Nephron progenitor cell (in vitro differentiated cells): ENCODE results near the gene NOS1AP.

Source experiments
- DNase-seq: peaks from one replicate; pipeline ENCODE4 v3.0.0; 2021
- H3K27ac Mint-ChIP-seq: 2 replicates; pipeline ENCODE4 v1.8.0; 2021; ENCODE audit warnings: mild to moderate bottlenecking, moderate library complexity, mixed read lengths
- H3K27me3 Mint-ChIP-seq: 2 replicates; pipeline ENCODE4 v1.8.0; 2021; ENCODE audit warnings: mild to moderate bottlenecking, low read depth, mixed read lengths; ENCODE audit not compliant: poor library complexity
- H3K36me3 Mint-ChIP-seq: 2 replicates; pipeline ENCODE4 v1.8.0; 2021; ENCODE audit warnings: low read depth, mixed read lengths
- H3K4me1 Mint-ChIP-seq: 2 replicates; pipeline ENCODE4 v1.8.0; 2021; ENCODE audit warnings: mixed read lengths
- H3K4me3 Mint-ChIP-seq: 2 replicates; pipeline ENCODE4 v1.8.0; 2021; ENCODE audit warnings: mild to moderate bottlenecking, moderate library complexity, mixed read lengths
- H3K9me3 Mint-ChIP-seq: 2 replicates; pipeline ENCODE4 v1.8.0; 2021; ENCODE audit warnings: mild to moderate bottlenecking, moderate library complexity, mixed read lengths
- CTCF ChIP-seq: fragments of 200-600 bp; sonication (generic); IDR thresholded peaks from 2 replicates; pipeline ENCODE4 v1.5.0; 2021; ENCODE audit warnings: antibody characterized with exemption

The NOS1AP gene

GRCh38 chr1:162242804-162243203 lies 173.3 kb downstream of the NOS1AP start:
- Mint-ChIP-seq H3K4me3 (no peak overlapping the region), H3K36me3 (no peaks in the 10 kb centered on the region), H3K9me3 (no peaks in the 10 kb centered on the region), H3K27ac (no peak overlapping the region), H3K27me3 (peaks cover 6% of the 10 kb centered on the region), H3K4me1 (no peaks in the 10 kb centered on the region)
- no peak for DNase-seq
- no peak for TF ChIP-seq CTCF

GRCh38 chr1:162248854-162249535 lies 179.5 kb downstream of the NOS1AP start:
- Mint-ChIP-seq H3K27ac (no peak overlapping the region), H3K27me3 (peaks cover 6% of the 10 kb centered on the region), H3K4me1 (peaks cover 4% of the 10 kb centered on the region), H3K36me3 (no peaks in the 10 kb centered on the region), H3K4me3 (no peak overlapping the region), H3K9me3 (no peaks in the 10 kb centered on the region)
- no peak for TF ChIP-seq CTCF
- no peak for DNase-seq

GRCh38 chr1:162250004-162250730 lies 180.7 kb downstream of the NOS1AP start:
- Mint-ChIP-seq H3K4me3 (no peak overlapping the region), H3K36me3 (no peaks in the 10 kb centered on the region), H3K27ac (no peak overlapping the region), H3K9me3 (no peaks in the 10 kb centered on the region), H3K4me1 (peaks cover 11% of the 10 kb centered on the region), H3K27me3 (peaks cover 6% of the 10 kb centered on the region)
- no peak for DNase-seq
- no peak for TF ChIP-seq CTCF

- peaks cover 6% of the 10 kb centered on the region for H3K27me3 Mint-ChIP-seq
- H3K9me3 Mint-ChIP-seq: no peaks in the 10 kb centered on the region
- no peak for DNase-seq
- TF ChIP-seq CTCF: no peak
- H3K4me1 Mint-ChIP-seq: peaks cover 18% of the 10 kb centered on the region
- H3K27ac Mint-ChIP-seq: peak overlapping the region; percentile 10
- H3K36me3 Mint-ChIP-seq: no peaks in the 10 kb centered on the region
- no peak overlapping the region for H3K4me3 Mint-ChIP-seq
Measured at GRCh38 chr1:162251102-162251501, 181.6 kb downstream of the NOS1AP start.

GRCh38 chr1:162252214-162252613 lies 182.7 kb downstream of the NOS1AP start:
- H3K27me3 Mint-ChIP-seq: peaks cover 6% of the 10 kb centered on the region
- no peak for TF ChIP-seq CTCF
- no peaks in the 10 kb centered on the region for H3K36me3 Mint-ChIP-seq
- H3K4me1 Mint-ChIP-seq: peaks cover 24% of the 10 kb centered on the region
- H3K9me3 Mint-ChIP-seq: no peaks in the 10 kb centered on the region
- no peak for DNase-seq
- H3K4me3 Mint-ChIP-seq: no peak overlapping the region
- no peak overlapping the region for H3K27ac Mint-ChIP-seq

- peaks cover 1% of the 10 kb centered on the region for H3K27me3 Mint-ChIP-seq
- H3K4me3 Mint-ChIP-seq: no peak overlapping the region
Measured at GRCh38 chr1:162253790-162254189, 184.3 kb downstream of the NOS1AP start.

More at GRCh38 chr1:162253790-162254189, 184.3 kb downstream of the NOS1AP start:
- H3K27ac Mint-ChIP-seq: no peak overlapping the region
- H3K36me3 Mint-ChIP-seq: no peaks in the 10 kb centered on the region
- no peak for TF ChIP-seq CTCF
- H3K9me3 Mint-ChIP-seq: peaks cover 5% of the 10 kb centered on the region
- H3K4me1 Mint-ChIP-seq: peaks cover 24% of the 10 kb centered on the region
- no peak for DNase-seq
